HG03025 (cell line): Measurements from ENCODE around the gene ALDH3A1.

Source experiments
- ATAC-seq: cut with Tn5 transposase; IDR thresholded peaks from one replicate; pipeline ENCODE4 v1.9.1; 2021; ENCODE audit warnings: mild to moderate bottlenecking, moderate library complexity; ENCODE audit not compliant: unreplicated experiment, low FRiP score

ALDH3A1 gene

DNA sequence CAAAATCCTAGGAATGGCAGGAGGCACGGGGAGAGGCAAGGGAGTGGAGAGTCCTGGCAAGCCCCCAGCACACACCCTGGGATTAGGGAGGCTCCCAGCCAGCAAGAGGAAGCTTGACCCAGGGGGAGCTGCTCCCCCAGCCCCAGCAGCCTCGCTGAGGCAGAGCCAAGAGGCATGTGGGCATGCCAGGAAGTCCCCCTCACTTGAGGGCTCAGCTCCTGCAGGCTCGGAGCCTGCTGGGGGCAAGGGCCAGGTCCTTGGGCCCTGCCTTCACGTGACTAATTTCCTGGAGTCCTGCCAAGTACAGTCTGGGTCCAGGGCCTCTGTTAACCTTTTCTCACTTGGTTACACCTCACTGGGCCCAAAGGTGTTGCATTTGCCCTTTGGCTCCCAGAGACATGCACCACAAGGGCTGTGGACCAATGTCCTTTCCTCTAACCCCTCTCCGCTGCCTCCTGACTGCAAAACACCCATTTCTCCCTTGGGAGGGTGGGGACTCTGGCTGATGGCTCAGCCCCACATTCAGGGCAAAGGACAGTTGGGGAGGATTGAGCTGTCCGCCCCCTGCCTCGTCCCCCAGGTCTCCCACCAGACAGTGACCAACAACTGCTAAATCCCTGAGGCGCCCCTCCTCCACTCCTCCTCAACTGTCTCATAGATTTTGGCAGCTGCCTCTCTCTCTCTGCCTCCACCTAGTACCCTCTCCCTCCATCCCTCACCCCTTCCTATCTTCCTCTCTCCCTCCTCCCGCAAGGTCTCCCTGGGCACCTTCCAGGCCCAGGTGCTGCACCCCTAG is 27.3 kb downstream of the ALDH3A1 start:
- no peak for ATAC-seq

DNA sequence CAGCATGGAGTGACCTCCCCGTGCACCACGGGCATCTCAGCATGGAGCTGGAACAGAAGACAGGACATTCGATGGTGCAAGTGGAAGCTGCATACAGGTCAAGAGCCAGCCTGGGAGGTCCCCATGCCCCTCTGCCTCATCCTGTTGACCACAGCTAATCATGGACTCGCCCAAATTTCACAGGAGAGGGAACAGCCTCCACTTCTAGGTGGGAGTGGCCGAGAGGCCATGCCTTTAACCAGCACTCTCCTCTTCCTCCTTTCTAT is 28.0 kb downstream of the ALDH3A1 start:
- ATAC-seq = no peak

DNA sequence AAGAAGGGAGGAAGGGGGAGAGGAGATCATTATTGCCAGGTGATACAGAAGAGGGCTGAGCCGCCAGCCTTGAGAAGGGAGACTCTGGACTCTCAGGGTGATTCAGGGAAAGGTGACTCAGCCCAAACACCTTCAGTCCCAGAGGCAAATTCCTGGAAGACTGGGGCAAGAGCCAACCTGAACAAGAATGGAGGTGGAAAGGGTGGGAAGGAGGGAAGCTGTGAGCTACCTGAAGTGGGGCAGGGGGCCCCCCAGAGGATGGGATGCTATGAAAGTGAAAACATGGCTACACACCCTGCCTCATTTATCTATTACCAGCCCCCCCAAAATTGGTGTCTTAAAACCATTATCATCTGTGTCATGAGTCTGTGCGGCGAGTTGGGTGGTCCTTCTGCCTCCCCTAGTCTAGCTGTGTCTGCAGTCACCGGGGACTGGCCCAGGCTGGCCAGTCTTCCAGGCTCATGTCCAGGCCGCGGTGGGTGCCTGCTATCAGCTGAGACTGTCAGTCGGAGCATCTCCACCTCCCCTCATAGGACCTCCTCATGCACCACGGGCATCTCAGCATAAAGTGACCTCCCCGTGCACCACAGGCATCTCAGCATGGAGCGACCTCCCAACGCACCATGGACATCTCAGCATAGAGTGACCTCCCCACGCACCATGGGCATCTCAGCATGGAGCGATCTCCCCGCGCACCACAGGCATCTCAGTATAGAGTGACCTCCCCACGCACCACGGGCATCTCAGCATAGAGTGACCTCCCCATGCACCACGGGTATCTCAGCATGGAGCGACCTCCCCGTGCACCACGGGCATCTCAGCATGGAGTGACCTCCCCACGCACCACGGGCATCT is 28.5 kb downstream of the ALDH3A1 start:
- no peak for ATAC-seq

DNA sequence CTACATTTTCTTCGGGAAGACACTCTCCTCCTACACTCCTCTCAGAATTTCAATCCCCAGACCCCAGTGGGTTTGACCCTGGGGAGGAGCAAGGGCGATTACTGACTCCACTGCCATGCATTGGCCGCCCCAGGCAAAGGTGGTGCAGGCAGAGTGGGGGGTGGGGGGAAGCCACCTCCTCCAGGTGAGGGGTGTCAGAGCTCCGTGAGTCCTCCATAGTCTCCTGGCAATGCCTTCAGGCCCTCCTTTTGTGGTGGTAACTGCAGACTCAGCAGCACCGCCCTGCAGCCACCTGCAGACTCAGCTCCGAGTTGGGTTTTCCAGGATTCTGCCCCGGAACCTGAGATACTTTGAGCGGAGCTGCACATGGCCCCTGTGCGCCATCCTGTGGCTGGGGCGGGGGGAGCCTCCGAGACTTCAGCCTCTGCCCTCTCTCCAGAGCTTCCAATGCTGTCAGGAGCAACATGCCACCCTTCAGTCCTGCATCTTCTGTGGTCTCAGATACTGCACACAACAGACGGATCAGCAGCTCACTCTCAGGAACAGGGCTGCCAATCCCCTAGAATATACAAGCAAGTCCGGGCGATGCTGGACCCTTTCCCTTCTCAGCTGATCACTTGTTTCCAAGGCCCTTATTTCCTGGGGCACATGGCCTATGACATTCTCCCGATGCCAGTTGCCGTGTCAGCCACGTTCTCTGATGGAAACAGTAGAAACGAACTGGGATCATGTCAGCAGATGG is 29.3 kb downstream of the ALDH3A1 start:
- ATAC-seq = no peak

DNA sequence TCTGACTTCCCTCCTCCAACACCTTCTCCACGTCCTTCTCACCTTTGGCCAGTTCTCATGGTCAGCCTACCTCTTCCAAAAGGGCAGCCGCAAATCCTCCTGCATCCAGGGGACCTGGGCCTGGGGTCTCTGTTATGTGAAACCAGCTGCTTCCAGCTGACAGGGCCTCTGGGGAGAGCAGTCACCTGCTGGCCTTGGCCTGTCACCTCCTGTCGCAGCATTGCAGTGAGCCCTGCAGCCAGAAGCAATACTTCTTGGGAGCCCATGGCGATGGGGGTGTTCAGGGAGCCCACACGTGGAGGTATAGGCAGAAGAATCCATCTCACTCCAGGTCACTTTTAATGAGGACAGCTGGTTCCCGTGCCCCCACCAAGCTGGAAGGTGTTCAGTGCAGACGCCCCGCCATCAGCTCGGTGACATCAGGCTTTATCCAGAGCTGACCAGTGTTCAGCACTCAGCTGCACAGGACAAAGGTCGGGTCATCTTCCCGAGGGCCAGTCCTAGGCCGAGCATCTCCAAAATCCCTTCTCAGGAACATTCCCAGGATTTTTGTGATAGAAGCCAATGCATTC is 30.0 kb downstream of the ALDH3A1 start:
- ATAC-seq = no peak

DNA sequence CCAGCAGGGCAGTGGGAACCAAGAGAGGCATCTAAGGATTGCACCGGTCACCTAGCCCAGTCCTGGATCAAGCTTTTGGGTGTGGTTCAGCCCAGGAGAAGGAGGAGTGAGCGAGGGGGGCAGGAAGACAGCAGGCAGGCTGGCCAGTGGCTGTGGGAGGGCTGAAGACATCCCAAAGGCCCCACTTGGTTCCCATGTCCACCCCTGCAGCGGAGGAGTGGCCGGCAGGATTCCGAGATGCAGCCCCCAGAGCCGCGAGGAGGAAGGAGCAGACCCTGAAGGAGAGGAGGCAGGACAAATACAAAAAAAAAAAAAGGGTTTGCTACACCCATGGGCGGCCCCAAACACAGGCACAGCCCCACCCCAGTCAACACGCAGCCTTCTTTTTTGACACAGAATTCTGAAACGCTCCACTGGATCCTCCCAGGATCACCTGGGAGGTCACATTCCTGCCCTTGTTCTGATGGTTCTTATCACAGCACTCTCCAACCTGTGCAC is 30.6 kb downstream of the ALDH3A1 start:
- no peak for ATAC-seq

DNA sequence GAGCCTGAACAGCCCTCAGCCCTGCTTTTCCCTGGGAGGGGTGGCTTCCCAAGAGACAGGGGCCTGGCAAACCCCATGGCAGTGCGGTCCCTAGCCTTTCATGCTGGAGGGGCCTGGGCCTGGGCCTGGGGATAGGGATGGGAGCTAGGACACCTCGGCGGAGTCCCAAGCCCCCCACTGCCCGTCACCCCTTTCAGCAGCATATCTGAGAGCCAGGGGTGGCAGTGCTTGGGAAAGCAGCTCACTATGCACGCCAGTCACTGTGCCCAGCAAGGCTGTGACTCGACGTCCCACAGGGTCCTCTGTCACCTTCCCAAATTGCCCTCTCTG is 31.1 kb downstream of the ALDH3A1 start:
- no peak for ATAC-seq

DNA sequence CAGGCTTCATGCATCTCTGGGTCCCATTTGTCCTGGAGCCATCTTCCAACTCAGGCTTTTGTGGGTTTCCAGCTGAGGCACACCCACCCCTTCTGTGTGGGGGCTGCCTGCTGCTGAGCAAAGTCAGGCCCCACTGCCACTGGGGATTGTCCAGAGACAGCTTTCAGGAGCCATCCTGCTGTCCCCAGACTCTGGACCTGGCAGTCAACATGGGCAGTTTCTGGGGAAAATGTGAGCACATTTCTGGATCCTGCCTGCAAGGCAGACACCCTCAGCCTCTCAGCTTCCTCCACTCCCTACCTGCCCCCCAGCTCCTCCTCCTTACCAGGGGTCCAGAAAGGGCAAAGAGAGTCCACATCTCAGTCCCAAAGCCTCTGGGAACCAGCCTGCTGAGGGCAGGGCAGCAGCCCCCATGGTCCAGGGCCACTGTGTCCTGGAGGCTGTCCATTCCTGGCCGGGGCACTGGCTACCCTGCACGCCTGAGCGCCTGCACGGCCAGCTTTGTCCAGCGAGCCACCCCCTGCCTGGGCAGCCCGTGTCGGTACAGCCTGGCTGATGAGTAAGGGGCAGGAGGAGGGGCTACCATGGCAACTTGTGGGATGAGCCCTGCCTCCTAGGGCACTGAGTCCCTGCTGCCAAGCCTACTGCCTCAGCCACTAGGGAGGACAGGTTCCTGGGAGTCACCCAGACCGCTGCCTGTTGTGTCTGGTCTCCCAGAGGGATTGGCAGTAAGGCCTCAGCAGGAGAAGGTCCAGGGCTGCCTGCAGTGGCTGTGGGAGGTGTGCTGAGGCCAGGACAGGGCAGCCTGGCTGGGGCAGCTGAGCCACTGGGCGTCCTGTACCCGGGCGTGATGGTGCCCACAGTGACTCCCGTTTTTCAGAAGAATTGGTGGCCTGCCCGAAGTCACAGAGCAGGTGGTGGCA is 31.7 kb downstream of the ALDH3A1 start, which contains the start of gene SLC47A2:
Gene SLC47A2, minus strand, starts transcription at position 477 of the 923 bp plus-strand sequence. Its CDS starts 29 bp downstream, at position 448.
- ATAC-seq = no peak

DNA sequence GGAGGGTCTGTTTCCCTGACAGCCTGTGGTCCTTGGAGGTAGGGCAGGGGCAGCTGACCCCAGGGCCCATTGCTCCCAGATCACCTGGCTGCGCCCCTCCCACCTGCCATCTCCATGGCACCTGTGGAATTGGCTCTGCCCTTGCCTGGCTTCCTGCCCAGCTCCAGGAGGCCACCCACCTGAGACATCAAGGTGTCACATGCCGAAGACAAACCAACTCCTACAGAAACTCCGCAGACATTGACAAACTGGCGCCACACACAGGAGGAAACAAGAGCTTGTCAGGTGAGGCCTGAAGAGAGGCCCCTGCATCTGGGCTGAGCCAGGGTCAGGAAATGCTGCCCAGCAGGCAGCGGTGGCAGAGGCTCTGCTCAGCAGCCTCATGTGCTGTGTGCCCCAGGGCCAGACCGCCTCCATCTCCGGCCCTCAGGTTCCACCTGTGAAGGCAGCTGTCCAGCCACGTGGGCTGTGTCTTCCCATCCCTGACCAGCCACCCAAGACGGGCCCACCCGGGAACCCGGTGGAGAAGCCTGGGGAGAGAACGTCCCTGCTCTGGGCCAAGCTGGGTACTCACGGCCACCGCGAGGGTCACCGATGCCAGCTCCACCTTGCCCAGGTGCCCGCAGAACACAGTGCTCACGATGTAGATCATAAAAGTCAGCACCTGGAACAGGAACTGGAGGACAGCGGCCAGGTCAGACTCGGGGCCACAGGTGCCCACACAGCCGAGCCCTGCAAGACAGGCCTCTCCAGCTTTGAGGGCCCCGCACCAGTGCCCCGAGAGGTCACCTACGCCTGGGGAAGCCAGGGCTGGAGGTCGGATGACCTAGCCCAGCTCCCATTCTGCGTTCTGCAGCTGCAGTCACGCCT is 33.3 kb downstream of the ALDH3A1 start:
- no peak for ATAC-seq

DNA sequence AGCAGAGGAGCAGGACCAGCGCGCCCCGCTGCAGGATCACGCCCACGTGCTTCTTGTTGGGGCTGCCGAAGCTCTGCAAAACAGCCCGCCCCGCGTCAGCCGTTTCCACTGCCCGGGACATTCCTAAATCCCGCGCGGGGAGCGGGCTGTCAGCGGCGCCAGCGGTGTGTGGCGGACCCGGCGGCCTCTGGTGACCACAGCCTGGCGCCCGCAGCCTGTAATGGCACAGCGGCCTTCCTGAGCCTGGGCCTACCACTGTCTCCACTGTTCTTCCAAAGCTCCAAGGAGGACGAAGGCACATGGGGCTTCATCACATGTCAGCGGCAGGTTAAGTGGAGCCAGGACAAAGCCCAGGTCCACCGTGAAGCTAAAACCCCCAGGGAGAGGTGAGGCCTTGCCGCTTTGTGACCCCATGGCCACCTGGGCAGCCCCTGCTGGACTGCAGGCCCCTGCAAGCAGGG is 34.2 kb downstream of the ALDH3A1 start:
- ATAC-seq = no peak

DNA sequence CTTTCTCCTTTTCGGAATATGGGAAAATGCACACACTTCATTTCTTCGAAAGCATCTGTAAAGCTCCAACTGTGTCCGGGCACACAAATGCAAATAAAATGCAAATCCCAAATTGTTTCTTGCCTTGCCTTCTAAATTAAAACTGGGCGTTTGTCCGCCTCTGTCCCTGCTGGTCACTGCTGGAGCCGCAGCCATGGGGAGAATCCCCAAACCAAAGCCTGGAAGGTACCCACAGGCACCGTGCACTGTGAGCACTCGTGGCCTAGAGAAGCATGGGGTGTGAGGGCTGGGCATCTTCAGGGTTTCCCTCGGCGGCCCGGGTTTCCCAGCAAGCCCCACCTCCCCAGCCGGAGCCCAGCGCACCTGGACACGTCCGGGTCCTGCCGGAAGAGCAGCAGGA is 34.6 kb downstream of the ALDH3A1 start:
- no peak for ATAC-seq

DNA sequence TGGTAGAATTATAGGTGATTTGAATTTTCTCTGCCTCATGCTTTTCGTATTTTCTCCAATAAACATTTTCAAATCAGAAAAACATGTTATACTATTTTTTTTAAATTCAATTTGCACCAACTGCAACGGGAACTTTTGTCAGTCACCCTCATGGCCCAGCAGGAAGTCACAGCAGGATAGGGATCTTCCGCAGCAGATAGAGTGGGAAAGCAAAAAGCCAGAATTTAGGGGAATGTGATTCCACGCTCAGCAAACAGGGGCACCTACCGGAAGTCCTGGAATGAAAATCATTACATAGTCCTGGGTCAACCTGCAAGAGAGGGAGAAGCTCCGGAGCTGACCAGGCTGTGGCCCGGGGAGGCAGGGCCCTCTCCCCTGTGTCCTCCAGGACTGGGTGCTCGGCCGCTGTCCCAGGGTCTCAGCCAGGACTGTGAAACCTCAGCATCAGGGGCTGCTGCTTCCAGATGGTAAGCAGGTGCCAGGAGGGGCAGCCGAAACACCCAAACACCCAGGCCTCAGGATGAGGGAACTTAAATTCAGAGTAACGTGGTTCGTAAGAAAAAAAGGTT is 35.6 kb downstream of the ALDH3A1 start:
- ATAC-seq = no peak

DNA sequence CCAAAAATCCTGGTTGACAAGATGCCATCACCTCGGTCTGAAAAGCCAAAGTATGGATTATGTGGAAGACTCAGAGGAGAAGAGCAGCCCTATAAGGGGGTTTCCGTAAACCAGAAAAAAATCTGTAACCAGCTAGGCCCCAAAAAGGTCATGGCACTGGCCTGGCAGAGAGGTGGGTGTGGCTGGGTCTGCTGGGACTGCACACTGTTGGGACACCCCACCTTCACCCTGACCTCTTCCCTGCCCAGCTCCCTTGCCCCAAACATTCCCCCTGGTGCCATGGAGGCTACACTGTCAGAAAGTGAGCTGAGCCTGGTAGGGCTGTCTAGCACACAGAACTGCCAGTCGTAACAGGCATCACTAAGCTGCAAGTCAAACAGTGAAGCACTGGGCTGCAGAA is 38.3 kb downstream of the ALDH3A1 start:
- ATAC-seq = no peak

DNA sequence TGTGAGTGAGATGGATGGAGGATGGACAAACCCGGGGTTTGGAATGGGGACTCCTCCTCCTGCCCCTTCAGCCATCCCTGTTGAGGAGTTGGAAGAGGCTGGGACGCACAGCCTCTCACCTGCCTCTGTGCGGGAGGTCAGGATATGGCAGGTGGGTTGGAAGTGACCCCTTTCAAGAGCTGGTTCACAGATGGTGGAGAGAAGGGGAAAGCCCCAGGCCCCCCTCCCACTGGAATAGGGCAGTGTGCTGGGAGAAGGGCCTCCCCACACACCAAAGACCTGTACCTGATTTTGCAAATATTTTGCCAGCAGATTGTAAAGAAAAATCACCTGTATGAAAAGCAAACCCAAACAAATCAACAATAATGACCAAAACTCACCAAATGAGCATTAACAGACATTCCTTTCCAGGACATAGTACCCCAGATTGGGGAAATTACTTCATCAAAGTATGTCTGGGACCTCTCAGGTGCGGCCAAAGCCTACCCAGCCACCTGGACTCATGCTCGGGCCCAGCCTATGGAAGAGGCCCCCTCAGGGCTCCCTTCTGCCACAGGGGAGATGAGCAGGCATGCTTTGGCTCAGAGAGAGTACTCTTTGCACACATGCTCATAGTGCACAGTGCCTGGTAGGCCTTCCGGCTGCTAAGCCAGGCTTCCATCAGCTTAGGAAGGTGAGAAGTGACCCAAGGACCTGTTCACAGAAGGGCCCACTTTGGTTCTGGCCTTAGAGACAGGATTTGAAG is 39.5 kb downstream of the ALDH3A1 start:
- no peak for ATAC-seq

DNA sequence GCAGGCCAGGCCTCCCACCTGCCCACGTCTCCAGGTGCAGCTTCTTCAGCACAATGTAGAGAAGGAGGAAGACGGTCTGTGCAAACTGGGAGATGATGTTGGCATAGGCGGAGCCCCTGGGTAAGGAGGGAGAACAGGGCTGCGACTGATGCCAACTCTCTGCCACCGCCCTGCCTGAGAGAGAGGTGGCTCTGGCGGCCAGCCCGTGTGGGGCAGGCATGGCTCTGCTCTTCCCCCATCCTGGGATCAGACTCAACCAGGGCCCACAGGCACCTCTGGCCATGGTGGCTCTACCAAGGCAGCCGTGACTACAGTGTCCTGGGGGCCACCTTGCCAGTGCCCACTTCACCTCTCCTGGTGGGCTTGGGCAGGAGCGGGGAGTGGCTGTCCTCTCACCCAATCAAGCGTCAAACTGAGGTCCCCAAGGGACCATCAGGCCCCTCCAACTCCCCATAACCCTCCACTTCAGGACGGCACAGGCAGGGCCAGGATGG is 40.3 kb downstream of the ALDH3A1 start:
- ATAC-seq = no peak

DNA sequence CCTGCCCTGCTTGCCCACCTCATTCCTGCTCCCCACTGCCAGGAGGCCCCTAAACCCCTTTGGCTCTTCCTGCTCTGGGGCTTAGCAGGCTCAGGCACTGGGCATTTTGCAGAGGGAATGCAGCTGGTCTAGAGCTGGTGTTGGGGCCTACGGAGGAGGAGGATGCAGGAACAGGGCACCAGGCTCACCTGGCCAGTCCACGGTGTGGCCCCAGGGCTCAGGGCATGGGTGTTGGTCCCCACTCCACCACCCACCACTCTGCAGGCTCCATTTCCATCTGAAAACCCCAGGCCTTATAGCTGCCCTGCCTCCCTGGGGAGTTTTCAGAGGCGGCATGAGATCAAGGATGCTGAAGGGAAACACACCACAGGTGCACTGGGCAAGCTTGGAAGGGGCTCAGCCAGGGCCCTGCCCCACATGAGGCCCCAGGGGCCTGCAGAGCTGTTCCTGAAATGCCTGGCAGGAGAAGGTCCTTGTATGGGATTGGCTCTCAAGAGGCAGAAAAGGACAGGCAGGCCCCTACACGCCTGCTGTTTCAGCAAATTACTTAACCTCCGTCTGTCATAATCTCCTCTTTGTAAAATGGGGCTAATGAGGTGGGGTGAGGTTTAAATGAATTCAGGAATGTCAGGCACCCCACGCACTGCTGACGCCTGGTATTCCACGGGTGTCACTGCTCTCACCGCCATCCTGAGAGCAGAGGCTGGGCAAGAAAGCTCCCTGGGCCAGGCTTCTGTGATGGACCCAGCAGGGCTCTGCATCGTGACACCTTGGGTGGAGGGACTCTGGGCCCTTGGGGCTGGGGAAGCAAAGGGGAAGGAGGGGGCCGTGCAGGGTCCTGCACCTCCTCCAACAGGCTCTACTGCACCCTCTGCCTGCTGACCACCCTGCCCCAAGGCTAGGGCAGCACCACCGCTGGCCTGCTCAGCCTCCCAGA is 41.0 kb downstream of the ALDH3A1 start:
- ATAC-seq = no peak
